SU-DHL-6 (cell line): ENCODE data around the gene ZNF664.

Source experiments
- CTCF ChIP-seq: fragments of 200-600 bp; sonication (generic); IDR thresholded peaks from one replicate; pipeline ENCODE4 v1.5.1; 2017; ENCODE audit warnings: antibody characterized with exemption, mild to moderate bottlenecking, low read length, moderate library complexity; ENCODE audit not compliant: insufficient read depth, poor library complexity, severe bottlenecking
- EZH2phosphoT487 ChIP-seq: fragments of 200-600 bp; sonication (generic), shearing (Covaris generic); conservative IDR thresholded peaks from 2 replicates; pipeline ENCODE4 v1.6.1; 2018; ENCODE audit warnings: mild to moderate bottlenecking, antibody characterized with exemption, low read length, moderate library complexity, mixed read lengths

DNA sequence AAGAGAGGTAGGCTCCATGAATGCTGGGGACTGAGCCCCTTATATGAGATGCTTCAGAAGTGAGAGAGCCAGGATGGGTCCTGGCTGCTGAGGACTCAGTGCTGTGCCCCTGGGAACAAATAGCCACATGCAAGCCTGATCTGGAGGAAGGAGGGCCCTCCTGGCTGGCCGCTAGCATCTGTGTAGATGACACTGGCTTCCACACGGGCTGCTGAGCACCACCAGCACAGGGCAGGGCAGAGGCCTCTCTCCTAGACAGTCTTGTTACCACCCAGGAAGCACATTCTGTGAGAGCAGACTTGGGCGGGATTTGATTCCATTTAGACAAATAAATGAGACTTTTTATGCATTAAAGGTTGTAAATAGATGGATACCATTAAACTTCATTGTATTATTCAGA is 48.0 kb downstream of the ZNF664 start:
- TF ChIP-seq CTCF (no peak), EZH2phosphoT487 (no peak)
